ENCODE measurements around the gene CARD11.

CARD11 gene

GRCh38 chr7:2956526-2957368 lies 86.9 kb downstream of the CARD11 start:
- H3K4me1 ChIP-seq: no peaks in the 10 kb centered on the region
- H3K27me3 ChIP-seq: peaks cover 0 to 5% of the 10 kb centered on the region in 2 donors
- H3K4me3 ChIP-seq: no peak overlapping the region
- no peaks in the 10 kb centered on the region for H3K36me3 ChIP-seq
- intact Hi-C loops (cut with DNase I; ENCODE audit: low total_unique reads): no loop called here
- no peak overlapping the region for H3K27ac ChIP-seq
- H3K9me3 ChIP-seq: no peaks in the 10 kb centered on the region
- DNase-seq: peak in 1 of 2 donors; percentile 45
- no peak for TF ChIP-seq CTCF (IDR thresholded peaks at IDR 0.05)

GRCh38 chr7:2956076-2956475 lies 87.6 kb downstream of the CARD11 start:
- Histone ChIP-seq H3K4me1 (no peaks in the 10 kb centered on the region), H3K36me3 (no peaks in the 10 kb centered on the region), H3K27ac (no peak overlapping the region)

GRCh38 chr7:2955269-2955668 lies 88.4 kb downstream of the CARD11 start:
- H3K27ac ChIP-seq: no peak overlapping the region
- peak in 1 of 2 donors; percentile 28 for DNase-seq
- H3K4me3 ChIP-seq: no peak overlapping the region
- TF ChIP-seq CTCF (IDR thresholded peaks at IDR 0.05): no peak
- H3K4me1 ChIP-seq: no peaks in the 10 kb centered on the region
- no peaks in the 10 kb centered on the region for H3K9me3 ChIP-seq
- H3K36me3 ChIP-seq: no peaks in the 10 kb centered on the region
- intact Hi-C loops (cut with DNase I; ENCODE audit: low total_unique reads): no loop called here
- H3K27me3 ChIP-seq: peaks cover 0 to 5% of the 10 kb centered on the region in 2 donors

More at GRCh38 chr7:2956076-2956475, 87.6 kb downstream of the CARD11 start:
- TF ChIP-seq CTCF (IDR thresholded peaks at IDR 0.05): no peak
- H3K9me3 ChIP-seq: no peaks in the 10 kb centered on the region
- peak in 1 of 2 donors; percentile 17 for DNase-seq
- no peak overlapping the region for H3K4me3 ChIP-seq
- intact Hi-C loops (cut with DNase I; ENCODE audit: low total_unique reads): no loop called here
- peaks cover 0 to 5% of the 10 kb centered on the region in 2 donors for H3K27me3 ChIP-seq

- no peak overlapping the region for H3K27ac ChIP-seq
- H3K27me3 ChIP-seq: peaks cover 0 to 5% of the 10 kb centered on the region in 2 donors
- H3K4me3 ChIP-seq: no peak overlapping the region
- peaks cover 0 to 5% (median 0%) of the 10 kb centered on the region in 3 donors for H3K9me3 ChIP-seq
- H3K36me3 ChIP-seq: no peaks in the 10 kb centered on the region
- DNase-seq: peak in 1 of 2 donors; percentile 53
- intact Hi-C loops (cut with DNase I; ENCODE audit: low total_unique reads): no loop called here
- no peak for TF ChIP-seq CTCF (IDR thresholded peaks at IDR 0.05)
- H3K4me1 ChIP-seq: no peaks in the 10 kb centered on the region
Observed at GRCh38 chr7:2954433-2954853, 89.2 kb downstream of the CARD11 start.

GRCh38 chr7:2953588-2954407 lies 89.9 kb downstream of the CARD11 start:
- no peaks in the 10 kb centered on the region for H3K4me1 ChIP-seq
- intact Hi-C loops (cut with DNase I; ENCODE audit: low total_unique reads): no loop called here

More at GRCh38 chr7:2953588-2954407, 89.9 kb downstream of the CARD11 start:
- DNase-seq: peak in 1 of 2 donors; percentile 29
- no peak for TF ChIP-seq CTCF (IDR thresholded peaks at IDR 0.05)
- Histone ChIP-seq H3K9me3 (peaks cover 0 to 7% (median 0%) of the 10 kb centered on the region in 3 donors), H3K27ac (no peak overlapping the region), H3K36me3 (no peaks in the 10 kb centered on the region), H3K4me3 (no peak overlapping the region), H3K27me3 (peaks cover 0 to 2% of the 10 kb centered on the region in 2 donors)
